Ovary (tissue), 3 donors: ENCODE measurements around the gene IFFO2.

Source experiments
- CTCF ChIP-seq, 3 donors: fragments of 450-650 bp in 2 of 3; fragments of 200-600 bp in 1 of 3; IDR thresholded peaks; one replicate each; pipeline versions ENCODE4 v1.5.1 to v1.8.0; 2016 to 2022; ENCODE audit warnings: antibody characterized with exemption in 3 of 3, mild to moderate bottlenecking in 1 of 3
- POLR2A ChIP-seq: fragments of 450-650 bp; IDR thresholded peaks from one replicate; pipeline ENCODE4 v1.6.1; 2017; ENCODE audit warnings: antibody characterized with exemption, mild to moderate bottlenecking, moderate library complexity
- donor health status: DM: no; HTN: no; CAD: no.

GRCh38 chr1:18962855-18963737 is 6.6 kb upstream of the IFFO2 start:
- no peak for TF ChIP-seq CTCF (IDR thresholded peaks at IDR 0.05)
- no peak for TF ChIP-seq POLR2A
